Measurements from ENCODE around the gene GLUD2. TPM values are rescaled to one million over a fixed set of nuclear protein-coding genes. Genes with fewer than 3 reads are reported as not detected.

Gene GLUD2
- total RNA-seq, 1 donor from 2014 or later = 0.25 TPM

Other genes starting within 250 kb of the GLUD2 start
- not detected in 2 replicates for gene CT47B1, start 171.7 kb upstream of the GLUD2 start, total RNA-seq
- gene CT47A11, start 110.5 kb upstream of the GLUD2 start, total RNA-seq = not detected in 2 replicates
- not detected in 2 replicates for gene CT47A10, start 105.6 kb upstream of the GLUD2 start, total RNA-seq
- gene CT47A9, start 100.7 kb upstream of the GLUD2 start, total RNA-seq = not detected in 2 replicates
- not detected in 2 replicates for gene CT47A8, start 95.9 kb upstream of the GLUD2 start, total RNA-seq
- not detected in 2 replicates for gene CT47A7, start 91.0 kb upstream of the GLUD2 start, total RNA-seq
- not detected in 2 replicates for gene CT47A6, start 86.1 kb upstream of the GLUD2 start, total RNA-seq
- gene CT47A5, start 81.3 kb upstream of the GLUD2 start, total RNA-seq = not detected in 2 replicates
- gene CT47A4, start 76.4 kb upstream of the GLUD2 start, total RNA-seq = not detected in 2 replicates
- gene CT47A3, start 71.5 kb upstream of the GLUD2 start, total RNA-seq = not detected in 2 replicates
- gene CT47A2, start 66.7 kb upstream of the GLUD2 start, total RNA-seq = not detected in 2 replicates
- not detected in 2 replicates for gene CT47A1, start 61.9 kb upstream of the GLUD2 start, total RNA-seq